ENCODE measurements around the gene FTO. TPM values are rescaled to one million over a fixed set of nuclear protein-coding genes. Genes with fewer than 3 reads are reported as not detected.

Gene FTO
- total and polyA plus RNA-seq, 4 donors: 12.2 to 145 (median 57.7) TPM

DNA sequence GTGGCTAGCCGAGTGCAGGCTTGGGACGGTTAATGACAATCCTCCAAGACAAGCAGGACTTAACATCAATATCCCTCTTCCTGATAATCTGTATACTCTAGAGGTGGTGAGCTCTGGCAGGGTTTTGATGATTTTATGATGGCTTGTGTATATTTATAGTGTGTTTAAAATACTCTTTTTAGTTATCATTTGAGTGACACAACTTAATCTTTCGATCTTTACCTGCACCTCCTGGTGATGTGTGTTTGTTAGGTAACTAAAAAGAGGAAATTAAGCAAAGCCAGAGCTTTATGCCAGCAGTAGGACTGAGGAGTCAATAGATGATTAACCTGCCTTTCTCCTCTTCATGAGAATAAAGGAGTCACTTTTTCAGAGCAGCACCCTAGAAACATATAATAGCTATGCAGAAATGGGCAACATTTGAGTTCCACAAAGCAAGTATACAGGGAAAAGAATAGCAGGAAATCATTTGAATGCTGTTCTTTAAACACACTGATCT, 372.1 kb downstream of the FTO start:
- ATAC-seq (ENCODE audit: insufficient read depth, low FRiP score) (no peak), DNase-seq (no peak)
- TF ChIP-seq, protein P1, sequence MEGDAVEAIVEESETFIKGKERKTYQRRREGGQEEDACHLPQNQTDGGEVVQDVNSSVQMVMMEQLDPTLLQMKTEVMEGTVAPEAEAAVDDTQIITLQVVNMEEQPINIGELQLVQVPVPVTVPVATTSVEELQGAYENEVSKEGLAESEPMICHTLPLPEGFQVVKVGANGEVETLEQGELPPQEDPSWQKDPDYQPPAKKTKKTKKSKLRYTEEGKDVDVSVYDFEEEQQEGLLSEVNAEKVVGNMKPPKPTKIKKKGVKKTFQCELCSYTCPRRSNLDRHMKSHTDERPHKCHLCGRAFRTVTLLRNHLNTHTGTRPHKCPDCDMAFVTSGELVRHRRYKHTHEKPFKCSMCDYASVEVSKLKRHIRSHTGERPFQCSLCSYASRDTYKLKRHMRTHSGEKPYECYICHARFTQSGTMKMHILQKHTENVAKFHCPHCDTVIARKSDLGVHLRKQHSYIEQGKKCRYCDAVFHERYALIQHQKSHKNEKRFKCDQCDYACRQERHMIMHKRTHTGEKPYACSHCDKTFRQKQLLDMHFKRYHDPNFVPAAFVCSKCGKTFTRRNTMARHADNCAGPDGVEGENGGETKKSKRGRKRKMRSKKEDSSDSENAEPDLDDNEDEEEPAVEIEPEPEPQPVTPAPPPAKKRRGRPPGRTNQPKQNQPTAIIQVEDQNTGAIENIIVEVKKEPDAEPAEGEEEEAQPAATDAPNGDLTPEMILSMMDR (IDR thresholded peaks at IDR 0.05; ENCODE audit: control extremely low read depth, extremely low read depth): no peak
- Histone ChIP-seq H3K4me3 (no peak overlapping the region), H3K4me1 (ENCODE audit: control insufficient read depth in 5 of 5, insufficient read depth in 5 of 5, low read length in 5 of 5) (peaks cover 0 to 3% (median 2%) of the 10 kb centered on the region in 5 donors), H3K9ac (ENCODE audit: insufficient read depth in 1 of 2, low read length in 2 of 2) (no peak overlapping the region), H3K27me3 (ENCODE audit: control insufficient read depth in 3 of 3, insufficient read depth in 3 of 3, low read length in 2 of 3) (no peaks in the 10 kb centered on the region), H3K9me3 (ENCODE audit: control insufficient read depth in 4 of 4, insufficient read depth in 3 of 4, low read length in 3 of 4) (no peaks in the 10 kb centered on the region), H3K27ac (ENCODE audit: low read depth in 1 of 2, low read length in 1 of 2) (no peak overlapping the region), H3K36me3 (ENCODE audit: control insufficient read depth in 4 of 4, insufficient read depth in 4 of 4, low read length in 4 of 4) (no peaks in the 10 kb centered on the region)
- 77 to 79% methylated on average over 3 of the region's 3 CpGs for WGBS, 2 donors

DNA sequence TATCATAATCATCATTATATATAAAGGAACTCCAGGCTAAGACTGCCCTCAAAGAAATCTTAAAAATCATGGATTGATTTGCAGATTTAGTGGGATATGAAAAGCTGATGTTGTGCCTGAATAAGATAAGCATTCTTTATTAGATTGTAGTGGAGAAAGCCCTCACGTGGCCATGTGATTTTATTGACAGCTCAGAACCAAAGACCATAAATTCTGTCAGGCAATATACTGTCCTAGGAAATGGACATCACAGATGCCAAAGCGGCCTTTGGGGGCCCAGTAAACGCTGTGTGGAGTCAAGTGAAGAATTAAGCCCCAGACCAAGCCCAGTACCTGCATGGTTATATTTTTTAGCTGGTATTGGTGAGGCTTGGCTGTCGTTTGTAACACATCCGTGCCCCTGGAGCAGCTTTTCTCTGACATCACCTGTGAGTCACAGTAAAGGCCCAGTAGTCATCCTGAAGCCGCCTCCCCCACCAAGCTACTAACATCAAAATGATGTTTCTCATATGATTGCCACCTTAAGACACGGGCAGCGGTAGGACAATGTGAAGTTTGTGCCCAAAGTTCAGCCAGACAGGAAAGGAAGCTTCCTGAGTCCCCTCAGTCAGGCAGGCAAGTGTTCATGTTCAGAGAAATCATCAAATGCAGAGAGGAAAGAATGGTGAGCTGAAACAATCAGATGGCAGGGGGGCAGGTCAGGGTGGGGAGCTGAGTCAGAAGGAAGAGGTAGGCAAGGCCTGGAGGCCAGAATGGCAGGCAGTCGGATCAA, 373.3 kb downstream of the FTO start:
- Histone ChIP-seq H3K4me1 (ENCODE audit: control insufficient read depth in 5 of 5, insufficient read depth in 5 of 5, low read length in 5 of 5) (peaks cover 0 to 3% (median 3%) of the 10 kb centered on the region in 5 donors), H3K9me3 (ENCODE audit: control insufficient read depth in 4 of 4, insufficient read depth in 3 of 4, low read length in 3 of 4) (no peaks in the 10 kb centered on the region), H3K27me3 (ENCODE audit: control insufficient read depth in 3 of 3, insufficient read depth in 3 of 3, low read length in 2 of 3) (no peaks in the 10 kb centered on the region), H3K36me3 (ENCODE audit: control insufficient read depth in 4 of 4, insufficient read depth in 4 of 4, low read length in 4 of 4) (no peaks in the 10 kb centered on the region), H3K4me3 (no peak overlapping the region), H3K9ac (ENCODE audit: insufficient read depth in 1 of 2, low read length in 2 of 2) (no peak overlapping the region), H3K27ac (ENCODE audit: low read depth in 1 of 2, low read length in 1 of 2) (no peak overlapping the region)
- TF ChIP-seq, protein P1 (IDR thresholded peaks at IDR 0.05; ENCODE audit: control extremely low read depth, extremely low read depth): no peak
- 63 to 67% methylated on average over 9 of the region's 9 CpGs for WGBS, 2 donors
- ATAC-seq (ENCODE audit: insufficient read depth, low FRiP score): no peak
- DNase-seq: no peak

DNA sequence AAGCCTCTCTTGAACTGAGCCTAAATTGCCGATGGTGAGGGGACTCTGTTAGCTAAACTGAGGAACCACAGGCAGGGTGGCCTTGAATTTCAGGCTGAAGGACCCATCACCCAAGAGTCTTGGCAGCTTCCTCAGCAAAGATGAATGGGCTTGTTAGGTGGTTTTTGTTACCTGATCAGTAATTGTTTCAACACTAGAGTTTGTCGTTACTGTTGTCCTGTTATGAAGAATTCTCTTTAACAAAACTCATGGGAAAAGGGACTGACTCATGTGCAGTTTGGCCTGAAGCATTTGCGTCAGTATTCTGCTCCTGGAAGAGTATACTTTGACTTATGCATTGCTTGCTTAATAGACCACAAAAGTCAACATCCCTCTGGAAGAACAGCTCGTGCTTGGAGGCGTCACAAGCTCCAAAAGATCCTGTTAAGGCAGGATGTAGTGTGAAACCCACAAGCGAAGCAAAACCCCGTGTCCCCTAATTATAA, 376.6 kb downstream of the FTO start:
- ATAC-seq (ENCODE audit: insufficient read depth, low FRiP score) (no peak), DNase-seq (peak in 2 of 3 donors; percentile 12 to 34)
- H3K27ac ChIP-seq (ENCODE audit: low read depth in 1 of 2, low read length in 1 of 2): no peak overlapping the region
- no peak overlapping the region for H3K9ac ChIP-seq (ENCODE audit: insufficient read depth in 1 of 2, low read length in 2 of 2)
- H3K36me3 ChIP-seq (ENCODE audit: control insufficient read depth in 4 of 4, insufficient read depth in 4 of 4, low read length in 4 of 4): no peaks in the 10 kb centered on the region
- H3K4me1 ChIP-seq (ENCODE audit: control insufficient read depth in 5 of 5, insufficient read depth in 5 of 5, low read length in 5 of 5): peaks cover 0 to 3% (median 3%) of the 10 kb centered on the region in 5 donors
- H3K9me3 ChIP-seq (ENCODE audit: control insufficient read depth in 4 of 4, insufficient read depth in 3 of 4, low read length in 3 of 4): no peaks in the 10 kb centered on the region
- WGBS, 2 donors: 50 to 64% methylated on average over 7 of the region's 7 CpGs
- no peaks in the 10 kb centered on the region for H3K27me3 ChIP-seq (ENCODE audit: control insufficient read depth in 3 of 3, insufficient read depth in 3 of 3, low read length in 2 of 3)
- no peak overlapping the region for H3K4me3 ChIP-seq
- TF ChIP-seq, protein P1 (IDR thresholded peaks at IDR 0.05; ENCODE audit: control extremely low read depth, extremely low read depth): no peak
